GM10248 (cell line): Measurements from ENCODE around the gene RRP1B.

Source experiments
- CTCF ChIA-PET: fragments of 300-600 bp; sonication (Branson Sonifier 250); formaldehyde crosslinking; extraction: SDS; loops from one replicate; lab custom pipeline; 2021; ENCODE audit warnings: antibody characterized with exemption; lab: Yijun Ruan, JAX
- POLR2A ChIA-PET: fragments of 350-650 bp; sonication (Branson Sonifier 250); formaldehyde crosslinking; extraction: SDS; loops from one replicate; lab custom pipeline; 2020; ENCODE audit warnings: antibody characterized with exemption; lab: Yijun Ruan, JAX
- DNase-seq: peaks from one replicate; pipeline ENCODE4 v3.0.0; 2012; ENCODE audit errors: extremely low spot score
- TF ChIP-seq, protein P1 (sequence below): IDR thresholded peaks from 2 replicates; pipeline ENCODE4 v1.5.1; 2012; ENCODE audit warnings: mild to moderate bottlenecking, low read depth; ENCODE audit errors: extremely low read depth, missing control alignments, control extremely low read depth

Gene RRP1B

DNA sequence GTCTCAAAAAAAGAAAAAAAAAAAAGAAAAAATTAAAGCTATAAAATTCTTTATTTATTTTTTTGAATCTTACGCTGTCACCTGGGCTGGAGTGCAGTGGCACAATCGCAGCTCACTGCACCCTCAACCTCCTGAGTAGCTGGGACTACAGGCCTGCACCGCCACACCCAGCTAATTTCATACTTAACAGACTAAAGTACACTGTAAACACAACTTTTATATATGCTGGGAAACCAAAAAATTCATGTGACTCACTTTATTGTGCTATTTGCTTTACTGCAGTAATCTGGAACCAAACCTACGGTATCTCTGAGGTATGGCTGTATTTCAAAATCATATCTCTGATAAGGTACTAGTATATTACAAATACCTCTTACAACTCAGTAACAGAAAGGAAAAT, 40.4 kb upstream of the RRP1B start:
- no peak for DNase-seq
- ChIA-PET POLR2A (no interaction called here), CTCF (no interaction called here)
- TF ChIP-seq, protein P1, sequence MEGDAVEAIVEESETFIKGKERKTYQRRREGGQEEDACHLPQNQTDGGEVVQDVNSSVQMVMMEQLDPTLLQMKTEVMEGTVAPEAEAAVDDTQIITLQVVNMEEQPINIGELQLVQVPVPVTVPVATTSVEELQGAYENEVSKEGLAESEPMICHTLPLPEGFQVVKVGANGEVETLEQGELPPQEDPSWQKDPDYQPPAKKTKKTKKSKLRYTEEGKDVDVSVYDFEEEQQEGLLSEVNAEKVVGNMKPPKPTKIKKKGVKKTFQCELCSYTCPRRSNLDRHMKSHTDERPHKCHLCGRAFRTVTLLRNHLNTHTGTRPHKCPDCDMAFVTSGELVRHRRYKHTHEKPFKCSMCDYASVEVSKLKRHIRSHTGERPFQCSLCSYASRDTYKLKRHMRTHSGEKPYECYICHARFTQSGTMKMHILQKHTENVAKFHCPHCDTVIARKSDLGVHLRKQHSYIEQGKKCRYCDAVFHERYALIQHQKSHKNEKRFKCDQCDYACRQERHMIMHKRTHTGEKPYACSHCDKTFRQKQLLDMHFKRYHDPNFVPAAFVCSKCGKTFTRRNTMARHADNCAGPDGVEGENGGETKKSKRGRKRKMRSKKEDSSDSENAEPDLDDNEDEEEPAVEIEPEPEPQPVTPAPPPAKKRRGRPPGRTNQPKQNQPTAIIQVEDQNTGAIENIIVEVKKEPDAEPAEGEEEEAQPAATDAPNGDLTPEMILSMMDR, result no peak

DNA sequence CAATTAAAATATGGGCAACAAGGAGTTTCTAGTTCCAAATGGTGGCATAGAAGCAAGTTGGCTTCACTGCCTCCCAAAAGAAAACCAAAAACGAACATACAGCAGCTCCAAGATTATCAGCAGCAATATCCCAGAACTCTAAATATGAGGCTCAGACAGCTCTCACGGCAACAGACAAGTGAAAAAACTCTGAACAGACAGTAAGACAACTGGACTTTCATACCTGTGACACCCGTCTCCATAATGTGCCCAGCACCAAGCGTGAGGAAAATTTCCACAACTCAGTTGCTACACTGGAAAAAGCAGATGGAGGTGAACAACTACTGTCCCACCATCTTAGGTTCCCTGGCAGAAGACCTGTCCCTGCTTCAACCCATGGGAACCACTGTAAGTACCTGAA, 40.0 kb upstream of the RRP1B start:
- POLR2A ChIA-PET, result no interaction called here
- CTCF ChIA-PET, result no interaction called here
- no peak for DNase-seq
- TF ChIP-seq, protein P1, result no peak

- ChIA-PET CTCF (interaction anchor here (1.0 kb wide), 1 partner anchor 22 kb away, joined by 3 read pairs; no protein-coding TSS in a partner anchor), POLR2A (no interaction called here)
- no peak for DNase-seq
- TF ChIP-seq, protein P1, result no peak
Observed at GRCh38 chr21:43619856-43620255, 39.5 kb upstream of the RRP1B start.

DNA sequence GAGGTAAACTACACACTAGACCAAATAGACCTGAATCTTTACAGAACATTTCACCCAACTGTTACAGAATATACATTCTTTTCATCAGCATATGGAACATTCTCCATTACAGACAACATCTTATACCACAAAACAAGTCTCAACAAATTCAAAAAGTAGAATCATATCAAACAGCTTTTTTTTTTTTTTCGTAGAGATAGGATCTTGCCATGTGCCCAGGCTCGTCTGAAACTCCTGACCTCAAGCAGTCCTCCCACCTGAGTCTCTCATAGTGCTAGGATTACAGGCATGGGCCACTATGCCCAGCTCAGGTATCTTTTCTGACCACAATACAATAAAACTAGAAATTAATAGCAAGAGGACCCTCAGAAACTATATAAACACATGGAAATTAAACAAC, 36.6 kb upstream of the RRP1B start:
- ChIA-PET CTCF (no interaction called here), POLR2A (no interaction called here)
- TF ChIP-seq, protein P1, result no peak
- no peak for DNase-seq

DNA sequence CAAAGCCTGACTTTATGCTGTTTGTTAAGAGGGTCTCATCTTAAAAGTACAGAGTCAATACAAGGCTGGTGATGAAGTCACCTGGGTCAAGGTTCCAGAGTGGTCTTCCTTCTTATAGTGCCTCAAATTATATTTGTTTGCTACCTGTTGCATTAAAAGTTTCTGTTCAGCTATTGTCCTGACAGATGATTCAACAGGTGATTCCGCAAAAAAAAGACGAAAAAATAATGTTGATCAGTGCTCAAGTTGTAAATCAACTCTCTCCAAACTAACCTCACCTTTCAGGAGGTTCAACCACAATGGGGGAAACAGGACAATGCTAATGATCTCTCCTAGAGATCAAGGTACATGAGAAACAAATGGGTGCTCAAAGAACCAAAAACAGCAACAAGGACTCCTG, 35.8 kb upstream of the RRP1B start:
- TF ChIP-seq, protein P1, result no peak
- ChIA-PET POLR2A (no interaction called here), CTCF (interaction anchor here (1.1 kb wide), 1 partner anchor 48 kb away, joined by 3 read pairs; no protein-coding TSS in a partner anchor)
- DNase-seq, result no peak

- POLR2A ChIA-PET, result no interaction called here
- CTCF ChIA-PET, result interaction anchor here (1.1 to 1.6 kb wide), 2 partner anchors 22 to 48 kb away, joined by 3 to 5 read pairs; no protein-coding TSS in a partner anchor
- TF ChIP-seq, protein P1, result no peak
- no peak for DNase-seq
Observed at GRCh38 chr21:43624339-43624738, 35.0 kb upstream of the RRP1B start.
